HepG2 (cell line): ENCODE results near the gene MICB. TPM values are rescaled to one million over a fixed set of nuclear protein-coding genes. Genes with fewer than 3 reads are reported as not detected.

Experiments
- AHDC1 ChIP-seq: sonication (generic); formaldehyde crosslinking; IDR thresholded peaks from 2 replicates; pipeline ENCODE4 v1.5.1; 2020; ENCODE audit warnings: mild to moderate bottlenecking, missing genetic modification reagents, borderline replicate concordance
- AHR ChIP-seq: IDR thresholded peaks from 2 replicates; pipeline ENCODE4 v1.6.1; 2018; ENCODE audit warnings: missing genetic modification reagents, missing compliant biosample characterization
- ATF7-NPFF ChIP-seq: sonication (generic); formaldehyde crosslinking; IDR thresholded peaks from 2 replicates; pipeline ENCODE4 v1.8.1; 2023; ENCODE audit warnings: mild to moderate bottlenecking, low read depth, missing genetic modification reagents, moderate library complexity
- ATRX ChIP-seq: sonication (generic); formaldehyde crosslinking; IDR thresholded peaks from 2 replicates; pipeline ENCODE4 v1.4.0; 2020; ENCODE audit warnings: missing genetic modification reagents, borderline replicate concordance
- BATF2 ChIP-seq: sonication (generic); formaldehyde crosslinking; IDR thresholded peaks from 2 replicates; pipeline ENCODE4 v1.8.0; 2022; ENCODE audit warnings: mild to moderate bottlenecking, missing genetic modification reagents, moderate library complexity
- BHLHE40 ChIP-seq: IDR thresholded peaks from 2 replicates; pipeline ENCODE4 v1.6.1; 2011; ENCODE audit warnings: low read length, improper control_type of control experiment
- BRF2 ChIP-seq: sonication (generic); formaldehyde crosslinking; IDR thresholded peaks from 2 replicates; pipeline ENCODE4 v1.8.1; 2022; ENCODE audit warnings: mild to moderate bottlenecking, missing genetic modification reagents
- CBX5 ChIP-seq: sonication (generic); formaldehyde crosslinking; IDR thresholded peaks from 2 replicates; pipeline ENCODE4 v1.4.0; 2020; ENCODE audit warnings: missing genetic modification reagents, borderline replicate concordance
- FOXO4 ChIP-seq: sonication (generic); formaldehyde crosslinking; conservative IDR thresholded peaks from 2 replicates; pipeline ENCODE4 v1.8.1; 2023; ENCODE audit warnings: missing genetic modification reagents
- HNRNPL ChIP-seq: fragments of 200-400 bp; formaldehyde crosslinking; IDR thresholded peaks from 2 replicates; pipeline ENCODE4 v1.6.1; 2017; ENCODE audit warnings: mild to moderate bottlenecking, low read depth, low read length
- NBN ChIP-seq: fragments of 450-650 bp; conservative IDR thresholded peaks from 2 replicates; pipeline ENCODE4 v1.6.1; 2017
- PRMT3 ChIP-seq: sonication (generic); formaldehyde crosslinking; IDR thresholded peaks from 2 replicates; pipeline ENCODE4 v1.8.1; 2022; ENCODE audit warnings: low read depth, mild to moderate bottlenecking, moderate library complexity, missing genetic modification reagents, borderline replicate concordance
- TRIM22 ChIP-seq: fragments of 450-650 bp; IDR thresholded peaks from 2 replicates; pipeline ENCODE4 v1.6.1; 2017
- ZFYVE20 ChIP-seq: sonication (generic); formaldehyde crosslinking; IDR thresholded peaks from 2 replicates; pipeline ENCODE4 v1.8.0; 2023; ENCODE audit warnings: low read depth, mild to moderate bottlenecking, moderate library complexity, missing genetic modification reagents, borderline replicate concordance
- ZNF282 ChIP-seq: fragments of 450-650 bp; IDR thresholded peaks from 2 replicates; pipeline ENCODE4 v1.6.1; 2018; ENCODE audit not compliant: partially characterized antibody
- ZNF549 ChIP-seq: sonication (generic); formaldehyde crosslinking; IDR thresholded peaks from 2 replicates; pipeline ENCODE4 v1.5.0; 2020; ENCODE audit warnings: missing genetic modification reagents
- ZNF674 ChIP-seq: sonication (generic); formaldehyde crosslinking; IDR thresholded peaks from 2 replicates; pipeline ENCODE4 v1.5.0; 2020; ENCODE audit warnings: low read depth, mild to moderate bottlenecking, missing genetic modification reagents
- ZNF788 ChIP-seq: sonication (generic); formaldehyde crosslinking; IDR thresholded peaks from 2 replicates; pipeline ENCODE4 v1.5.0; 2020; ENCODE audit warnings: mild to moderate bottlenecking, missing genetic modification reagents, borderline replicate concordance
- ZNF878 ChIP-seq: sonication (generic); formaldehyde crosslinking; IDR thresholded peaks from 2 replicates; pipeline ENCODE4 v1.8.1; 2023; ENCODE audit warnings: mild to moderate bottlenecking, missing genetic modification reagents, moderate library complexity
- polyA plus RNA-seq, 8 experiments: library from polyadenylated mRNA; depleted of rRNA in 3 of 8; stranded (reverse) in 7 of 8; unstranded in 1 of 8; fragments of >200 nt; fragmentation: Illumina TruSeq in 4 of 8; extraction: Trizol in 4 of 8; gene quantifications; 2 replicates each; pipeline versions ENCODE4 v1.2.1 to v1.2.3, GENCODE V29; 2011 to 2016; ENCODE audit warnings: low read depth in 4 of 8, missing spikeins in 1 of 8, mixed read lengths in 1 of 8; ENCODE audit not compliant: insufficient read depth in 1 of 8
- total RNA-seq, 5 experiments: library from RNA; depleted of rRNA; stranded (reverse); fragments of >200 nt; fragmentation: Illumina TruSeq; extraction: Trizol; gene quantifications; 2 replicates each; pipeline ENCODE4 v1.2.3, GENCODE V29; 2016; ENCODE audit warnings: low read depth in 1 of 5

Gene MICB
- total and polyA plus RNA-seq, 2 of the 13 experiments (the other 11 are each of a cell fraction or from before 2014, with no cell fraction given) = 12.5 to 12.8 TPM

GRCh38 chr6:31493875-31494694 lies 3.9 kb upstream of the MICB start (continued):
- TF ChIP-seq ZNF878 (CRISPR knock-in tag) (no peak), AHDC1 (no peak), TRIM22 (no peak), ZNF788 (CRISPR knock-in tag) (no peak; the same call in 1 of the 2 replicates), ATF7-NPFF (CRISPR knock-in tag) (no peak; the same call in 1 of the 2 replicates), CBX5 (peak; percentile 57; the same call in 1 of the 2 replicates), ZFYVE20 (CRISPR knock-in tag) (no peak), AHR (no peak), PRMT3 (CRISPR knock-in tag) (no peak), ZNF674 (CRISPR knock-in tag) (no peak), ATRX (CRISPR knock-in tag) (no peak), BRF2 (CRISPR knock-in tag) (peak; percentile 53; the same call in 1 of the 2 replicates), NBN (no peak), HNRNPL (no peak), BATF2 (CRISPR knock-in tag) (no peak), ZNF282 (no peak), ZNF549 (CRISPR knock-in tag) (no peak), BHLHE40 (0 out of 2 replicates have a peak, but pooled peaks have one; percentile 18), FOXO4 (CRISPR knock-in tag) (0 out of 2 replicates have a peak, but pooled peaks have one; percentile 64)
